ENCODE results near the gene PHACTR3. TPM values are rescaled to one million over a fixed set of nuclear protein-coding genes. Genes with fewer than 3 reads are reported as not detected.

Gene PHACTR3
- total and polyA plus RNA-seq, 2 donors (not counting 3 experiments of a cell fraction or from before 2014, with no cell fraction given): not detected

DNA sequence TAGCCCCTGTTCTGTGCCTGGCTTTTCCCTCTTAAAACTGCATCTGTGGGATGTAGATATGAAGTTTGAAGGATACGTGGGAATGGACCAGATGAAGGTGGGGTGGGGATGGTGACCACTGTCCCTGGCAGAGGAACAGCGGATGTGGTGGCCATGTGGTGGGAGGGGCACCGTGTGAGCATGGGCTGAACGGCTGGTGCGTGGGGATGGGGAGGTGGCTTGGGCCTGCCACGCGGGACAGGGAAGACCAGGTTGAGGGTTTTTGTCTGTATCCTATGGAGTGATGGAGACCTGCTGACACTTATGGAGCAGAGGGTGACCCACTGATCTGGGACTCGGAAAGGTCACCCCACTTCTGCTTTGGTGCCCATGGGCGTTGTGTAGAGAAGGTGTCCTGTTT lies 19.2 kb downstream of the PHACTR3 start:
- no peak overlapping the region for H3K27ac ChIP-seq (ENCODE audit: insufficient read depth, low read depth, low read length)
- no peaks in the 10 kb centered on the region for H3K27me3 ChIP-seq (ENCODE audit: control insufficient read depth in 2 of 2, insufficient read depth in 2 of 2, low read length in 2 of 2)
- FAIRE-seq (no peak), DNase-seq (ENCODE audit: low read depth, low spot score) (no peak)
- H3K4me1 ChIP-seq (ENCODE audit: control insufficient read depth, extremely low read depth, insufficient read depth, low read length): no peaks in the 10 kb centered on the region
- H3K79me2 ChIP-seq (ENCODE audit: control insufficient read depth, insufficient read depth, low read length): no peaks in the 10 kb centered on the region
- TF ChIP-seq EZH2 (IDR thresholded peaks at IDR 0.05; ENCODE audit: borderline replicate concordance, low read depth, low read length, severe bottlenecking): no peak
- TF ChIP-seq CTCF (IDR thresholded peaks at IDR 0.05; ENCODE audit: extremely low read depth in 1 of 2, insufficient read depth in 1 of 2, low read depth in 1 of 2, low read length in 2 of 2): no peak
- TF ChIP-seq POLR2AphosphoS5 (IDR thresholded peaks at IDR 0.05; ENCODE audit: insufficient read depth, low read depth, low read length): no peak
- TF ChIP-seq MYC (IDR thresholded peaks at IDR 0.05; ENCODE audit: low read depth, low read length): no peak
- TF ChIP-seq POLR2A (IDR thresholded peaks at IDR 0.05; ENCODE audit: low read depth, low read length): no peak
- no peak for TF ChIP-seq GATA2 (IDR thresholded peaks at IDR 0.05; ENCODE audit: insufficient read depth, insufficient read length, low read depth, low read length)
- TF ChIP-seq FOS (IDR thresholded peaks at IDR 0.05; ENCODE audit: borderline replicate concordance, insufficient read depth, low read length): no peak
- no peak for TF ChIP-seq JUN (IDR thresholded peaks at IDR 0.05; ENCODE audit: borderline replicate concordance, insufficient read depth, insufficient read length, low read depth)
- TF ChIP-seq, protein P1, sequence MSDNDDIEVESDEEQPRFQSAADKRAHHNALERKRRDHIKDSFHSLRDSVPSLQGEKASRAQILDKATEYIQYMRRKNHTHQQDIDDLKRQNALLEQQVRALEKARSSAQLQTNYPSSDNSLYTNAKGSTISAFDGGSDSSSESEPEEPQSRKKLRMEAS (IDR thresholded peaks at IDR 0.05; ENCODE audit: insufficient read depth, insufficient read length): no peak
- H2AFZ ChIP-seq (ENCODE audit: low read depth, low read length): no peak overlapping the region
- no TSS peak for BruUV-seq (replicated peaks)
- no peaks in the 10 kb centered on the region for H3K36me3 ChIP-seq (ENCODE audit: control insufficient read depth in 2 of 2, extremely low read depth in 1 of 2, insufficient read depth in 2 of 2, low read length in 2 of 2)
- H3K4me2 ChIP-seq (ENCODE audit: insufficient read depth, low read length): no peak overlapping the region
- dilution Hi-C loops (cut with MboI; ENCODE audit: extremely low pct_ligation_motif_present, low sequenced_read_pairs) (no loop called here), intact Hi-C loops (cut with micrococcal nuclease) (no loop called here)
- no peak overlapping the region for H3K9ac ChIP-seq (replicated peaks; ENCODE audit: extremely low read depth, insufficient read depth, low read length)
- ChIA-PET CTCF (no interaction called here), POLR2A (no interaction called here)
- H3K4me3 ChIP-seq (replicated peaks in 1 of 3; ENCODE audit: insufficient read depth in 1 of 3, low read depth in 1 of 3, low read length in 3 of 3): no peak overlapping the region
- no peaks in the 10 kb centered on the region for H3K9me1 ChIP-seq (replicated peaks; ENCODE audit: control insufficient read depth, extremely low read depth, insufficient read depth, low read length)
- H4K20me1 ChIP-seq (replicated peaks; ENCODE audit: control insufficient read depth, extremely low read depth, insufficient read depth, low read length): no peaks in the 10 kb centered on the region
- H3K9me3 ChIP-seq (replicated peaks; ENCODE audit: control insufficient read depth, insufficient read depth, low read length): no peaks in the 10 kb centered on the region
